Keratinocyte (primary cell): Measurements from ENCODE around the gene PRXL2B. TPM values are rescaled to one million over a fixed set of nuclear protein-coding genes. Genes with fewer than 3 reads are reported as not detected.

Experiments used
- DNase-seq: peaks from one replicate; pipeline ENCODE4 v3.0.0-alpha.2; 2011; ENCODE audit warnings: low read depth, missing footprints, low spot score
- FAIRE-seq: peaks from 2 replicates; lab custom pipeline; 2011; peaks lifted over from hg19 to GRCh38; lab: Jason Lieb, UNC
- H2AFZ ChIP-seq: 2 replicates; pipeline ENCODE4 v1.6.0; 2012; ENCODE audit warnings: low read length, control low read depth, inconsistent platforms; ENCODE audit not compliant: control insufficient read depth
- H3K27ac ChIP-seq: 2 replicates; pipeline ENCODE4 v1.5.1; 2011; ENCODE audit warnings: low read length; ENCODE audit not compliant: control insufficient read depth, insufficient read depth
- H3K27me3 ChIP-seq: 3 replicates; pipeline ENCODE4 v1.6.0; 2011; ENCODE audit warnings: low read length; ENCODE audit not compliant: control insufficient read depth, insufficient read depth; ENCODE audit errors: extremely low read depth
- H3K36me3 ChIP-seq, 2 experiments: 2 replicates in 1 of 2; 3 replicates in 1 of 2; pipeline ENCODE4 v1.5.1; 2011; ENCODE audit warnings: low read length in 2 of 2, mild to moderate bottlenecking in 1 of 2; ENCODE audit not compliant: control insufficient read depth in 2 of 2, insufficient read depth in 2 of 2; ENCODE audit errors: extremely low read depth in 1 of 2
- H3K4me1 ChIP-seq: 3 replicates; pipeline ENCODE4 v1.5.1; 2011; ENCODE audit warnings: low read length; ENCODE audit not compliant: control insufficient read depth, insufficient read depth; ENCODE audit errors: extremely low read depth
- H3K4me2 ChIP-seq: 3 replicates; pipeline ENCODE4 v1.6.0; 2011; ENCODE audit warnings: low read depth, low read length; ENCODE audit not compliant: control insufficient read depth, insufficient read depth; ENCODE audit errors: extremely low read depth
- H3K4me3 ChIP-seq, 3 experiments: fragments of 200-600 bp in 1 of 3; sonication (generic) in 1 of 3; 2 replicates in 2 of 3; 3 replicates in 1 of 3; pipeline ENCODE4 v1.5.1; 2011 to 2016; ENCODE audit warnings: low read length in 3 of 3, mild to moderate bottlenecking in 3 of 3, control low read depth in 2 of 3, inconsistent platforms in 1 of 3, low read depth in 1 of 3, mixed read lengths in 1 of 3, mixed run types in 1 of 3, moderate library complexity in 1 of 3; ENCODE audit not compliant: control insufficient read depth in 2 of 3, insufficient read depth in 2 of 3; ENCODE audit errors: extremely low read depth in 1 of 3
- H3K79me2 ChIP-seq: 2 replicates; pipeline ENCODE4 v1.6.0; 2012; ENCODE audit warnings: low read length; ENCODE audit not compliant: control insufficient read depth, insufficient read depth
- H3K9ac ChIP-seq: 3 replicates; pipeline ENCODE4 v1.6.0; 2011; ENCODE audit warnings: low read length; ENCODE audit not compliant: control insufficient read depth, insufficient read depth; ENCODE audit errors: extremely low read depth
- H3K9me1 ChIP-seq: 3 replicates; pipeline ENCODE4 v1.6.0; 2011; ENCODE audit warnings: low read length; ENCODE audit not compliant: control insufficient read depth, insufficient read depth; ENCODE audit errors: extremely low read depth
- H3K9me3 ChIP-seq: 2 replicates; pipeline ENCODE4 v1.5.1; 2012; ENCODE audit warnings: low read depth, low read length; ENCODE audit not compliant: control insufficient read depth
- H4K20me1 ChIP-seq: 3 replicates; pipeline ENCODE4 v1.6.0; 2011; ENCODE audit warnings: low read length; ENCODE audit not compliant: control insufficient read depth, insufficient read depth; ENCODE audit errors: extremely low read depth
- EZH2 ChIP-seq: IDR thresholded peaks from one replicate; pipeline ENCODE4 v1.6.1; 2012; ENCODE audit warnings: inconsistent platforms, mild to moderate bottlenecking, low read length, moderate library complexity
- dilution Hi-C: fragments of 300-500 bp; cut with MboI; formaldehyde crosslinking; loops from one replicate; pipeline ENCODE4 v1.7.0; 2020; ENCODE audit warnings: low sequenced_read_pairs; ENCODE audit not compliant: extremely low pct_ligation_motif_present
- polyA plus RNA-seq, 5 experiments: library from polyadenylated mRNA; depleted of rRNA in 3 of 5; stranded (reverse) in 3 of 5; stranded (forward) in 1 of 5; unstranded in 1 of 5; fragments of >200 nt; gene quantifications; 1 replicate in 1 of 5; 2 replicates in 3 of 5; 3 replicates in 1 of 5; pipeline versions ENCODE4 v1.2.1 to v1.2.3, GENCODE V29; 2011 to 2012; ENCODE audit warnings: missing spikeins in 2 of 5, low read depth in 1 of 5, low replicate concordance in 1 of 5
- TF ChIP-seq, protein P1 (sequence below), 3 experiments: IDR thresholded peaks in 1 of 3; conservative IDR thresholded peaks in 1 of 3; optimal IDR thresholded peaks in 1 of 3; 2 replicates in 2 of 3; 3 replicates in 1 of 3; pipeline versions ENCODE3 to v1.5.1; 2011; ENCODE audit warnings: low read length in 3 of 3, mild to moderate bottlenecking in 3 of 3, moderate library complexity in 2 of 3, control low read depth in 1 of 3, inconsistent platforms in 1 of 3; ENCODE audit not compliant: insufficient read depth in 2 of 3; ENCODE audit errors: extremely low read depth in 1 of 3

Gene PRXL2B
- polyA plus RNA-seq, 1 donor (not counting 4 experiments of a cell fraction or from before 2014, with no cell fraction given) = 11.4 TPM

GRCh38 chr1:2559509-2560298 lies 26.9 kb upstream of the PRXL2B start:
- no peaks in the 10 kb centered on the region for H3K9me3 ChIP-seq
- TF ChIP-seq EZH2 = no peak
- H3K4me1 ChIP-seq = peaks cover 11% of the 10 kb centered on the region
- no peaks in the 10 kb centered on the region for H3K36me3 ChIP-seq
- H3K79me2 ChIP-seq = no peaks in the 10 kb centered on the region
- H3K27ac ChIP-seq = no peak overlapping the region
- H3K9ac ChIP-seq = no peak overlapping the region
- no peak overlapping the region for H2AFZ ChIP-seq
- dilution Hi-C loops = no loop called here
- DNase-seq (no peak), FAIRE-seq (no peak)
- no peaks in the 10 kb centered on the region for H3K9me1 ChIP-seq
- H3K27me3 ChIP-seq = peaks cover 5% of the 10 kb centered on the region
- no peaks in the 10 kb centered on the region for H4K20me1 ChIP-seq
- no peak overlapping the region for H3K4me3 ChIP-seq
- H3K4me2 ChIP-seq = no peak overlapping the region

GRCh38 chr1:2560299-2561073 lies 26.1 kb upstream of the PRXL2B start:
- no peak overlapping the region for H3K27ac ChIP-seq
- H3K36me3 ChIP-seq = no peaks in the 10 kb centered on the region
- H3K4me1 ChIP-seq = peaks cover 9% of the 10 kb centered on the region
- no peak overlapping the region for H3K4me2 ChIP-seq
- no peak overlapping the region for H3K9ac ChIP-seq
- TF ChIP-seq, protein P1, sequence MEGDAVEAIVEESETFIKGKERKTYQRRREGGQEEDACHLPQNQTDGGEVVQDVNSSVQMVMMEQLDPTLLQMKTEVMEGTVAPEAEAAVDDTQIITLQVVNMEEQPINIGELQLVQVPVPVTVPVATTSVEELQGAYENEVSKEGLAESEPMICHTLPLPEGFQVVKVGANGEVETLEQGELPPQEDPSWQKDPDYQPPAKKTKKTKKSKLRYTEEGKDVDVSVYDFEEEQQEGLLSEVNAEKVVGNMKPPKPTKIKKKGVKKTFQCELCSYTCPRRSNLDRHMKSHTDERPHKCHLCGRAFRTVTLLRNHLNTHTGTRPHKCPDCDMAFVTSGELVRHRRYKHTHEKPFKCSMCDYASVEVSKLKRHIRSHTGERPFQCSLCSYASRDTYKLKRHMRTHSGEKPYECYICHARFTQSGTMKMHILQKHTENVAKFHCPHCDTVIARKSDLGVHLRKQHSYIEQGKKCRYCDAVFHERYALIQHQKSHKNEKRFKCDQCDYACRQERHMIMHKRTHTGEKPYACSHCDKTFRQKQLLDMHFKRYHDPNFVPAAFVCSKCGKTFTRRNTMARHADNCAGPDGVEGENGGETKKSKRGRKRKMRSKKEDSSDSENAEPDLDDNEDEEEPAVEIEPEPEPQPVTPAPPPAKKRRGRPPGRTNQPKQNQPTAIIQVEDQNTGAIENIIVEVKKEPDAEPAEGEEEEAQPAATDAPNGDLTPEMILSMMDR (optimal IDR thresholded peaks at IDR 0.05 in 1 of 3, IDR thresholded peaks at IDR 0.05 in 1 of 3, conservative IDR thresholded peaks at IDR 0.05 in 1 of 3; ENCODE audit: extremely low read depth in 1 of 3, insufficient read depth in 2 of 3, low read length in 3 of 3) = no peak
- no peak for TF ChIP-seq EZH2
- peaks cover 13% of the 10 kb centered on the region for H3K27me3 ChIP-seq
- FAIRE-seq = no peak
- H3K9me3 ChIP-seq = no peaks in the 10 kb centered on the region
- H3K79me2 ChIP-seq = no peaks in the 10 kb centered on the region
- H3K9me1 ChIP-seq = no peaks in the 10 kb centered on the region
- no peak overlapping the region for H3K4me3 ChIP-seq
- no peak for DNase-seq
- H4K20me1 ChIP-seq = no peaks in the 10 kb centered on the region
- H2AFZ ChIP-seq = no peak overlapping the region
- dilution Hi-C loops = no loop called here
